ENCODE results near the gene RBFOX2.
"Not testable (repeated sequence)": the region's sequence is repeated elsewhere in the genome, so short reads cannot be mapped to it uniquely, and the experiment has no call there.

Gene RBFOX2

GRCh38 chr22:35818897-35819296, 209.7 kb downstream of the RBFOX2 start:
- no peak for DNase-seq (ENCODE audit: low read depth)

GRCh38 chr22:35812600-35812999, 216.0 kb downstream of the RBFOX2 start:
- DNase-seq (ENCODE audit: low read depth) = no peak

- DNase-seq (ENCODE audit: low read depth) = no peak
Observed at GRCh38 chr22:35811670-35812069, 217.0 kb downstream of the RBFOX2 start.

- DNase-seq (ENCODE audit: low read depth) = no peak
Observed at GRCh38 chr22:35809816-35810215, 218.8 kb downstream of the RBFOX2 start.

DNA sequence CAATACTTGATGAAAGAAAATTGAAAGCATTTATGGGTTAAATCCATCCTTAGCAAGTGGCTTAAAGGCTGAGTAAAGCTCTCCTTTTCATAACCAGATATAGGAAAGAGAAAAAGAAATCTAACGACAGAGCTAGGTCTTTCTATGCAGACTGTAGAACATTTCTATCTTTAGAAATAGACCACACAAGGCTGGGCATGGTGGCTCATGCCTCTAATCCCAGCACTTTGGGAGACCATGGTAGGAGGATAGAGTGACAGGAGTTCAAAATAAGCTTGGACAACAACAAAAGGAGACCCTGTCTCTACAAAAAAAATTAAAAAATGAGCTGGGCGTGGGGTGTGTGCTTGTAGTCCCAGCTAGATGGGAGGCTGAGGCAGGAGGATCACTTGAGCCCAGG, 220.2 kb downstream of the RBFOX2 start:
- no peak for DNase-seq (ENCODE audit: low read depth)

DNA sequence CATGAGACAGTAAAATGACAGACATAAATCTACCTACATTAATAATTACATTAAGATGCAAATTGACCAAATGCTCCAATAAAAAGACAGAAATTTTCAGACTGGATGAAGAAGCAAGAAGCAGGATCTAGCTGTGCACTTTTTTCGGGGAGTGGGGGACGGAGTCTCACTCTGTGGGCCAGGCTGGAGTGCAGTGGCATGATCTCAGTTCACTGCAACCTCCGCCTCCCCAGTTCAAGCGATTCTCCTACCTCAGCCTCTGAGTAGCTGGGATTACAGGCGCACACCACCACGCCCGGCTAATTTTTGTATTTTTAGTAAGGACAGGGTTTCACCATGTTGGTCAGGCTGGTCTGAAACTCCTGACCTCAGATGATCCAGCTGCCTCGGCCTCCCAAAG, 222.0 kb downstream of the RBFOX2 start:
- DNase-seq (ENCODE audit: low read depth) = not testable (repeated sequence)

GRCh38 chr22:35805466-35805865, 223.2 kb downstream of the RBFOX2 start:
- DNase-seq (ENCODE audit: low read depth) = no peak

- no peak for DNase-seq (ENCODE audit: low read depth)
Observed at GRCh38 chr22:35804421-35804820, 224.2 kb downstream of the RBFOX2 start.

GRCh38 chr22:35802885-35803284, 225.7 kb downstream of the RBFOX2 start:
- DNase-seq (ENCODE audit: low read depth) = no peak

GRCh38 chr22:35801301-35801700, 227.3 kb downstream of the RBFOX2 start:
- not testable (repeated sequence) for DNase-seq (ENCODE audit: low read depth)

GRCh38 chr22:35799150-35799549, 229.5 kb downstream of the RBFOX2 start:
- DNase-seq (ENCODE audit: low read depth) = no peak

DNA sequence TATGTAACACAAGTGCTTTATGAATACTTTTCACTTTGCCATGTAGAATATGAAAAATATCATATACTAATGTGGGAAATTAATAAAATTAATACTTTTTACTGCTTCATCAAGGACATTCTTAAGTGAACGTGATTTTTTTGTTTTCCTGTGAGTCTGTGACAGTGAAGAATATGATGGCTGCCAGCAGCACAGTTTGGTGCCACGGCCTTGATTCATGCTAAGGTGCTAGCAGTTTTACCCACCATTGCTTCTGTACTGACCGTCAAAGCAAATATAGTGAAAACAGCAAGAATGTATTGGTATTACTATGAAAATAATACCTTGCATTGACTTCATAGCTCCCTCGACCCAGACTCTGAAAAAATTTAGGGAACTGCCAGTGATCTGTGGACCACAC, 231.2 kb downstream of the RBFOX2 start:
- DNase-seq (ENCODE audit: low read depth) = no peak

DNA sequence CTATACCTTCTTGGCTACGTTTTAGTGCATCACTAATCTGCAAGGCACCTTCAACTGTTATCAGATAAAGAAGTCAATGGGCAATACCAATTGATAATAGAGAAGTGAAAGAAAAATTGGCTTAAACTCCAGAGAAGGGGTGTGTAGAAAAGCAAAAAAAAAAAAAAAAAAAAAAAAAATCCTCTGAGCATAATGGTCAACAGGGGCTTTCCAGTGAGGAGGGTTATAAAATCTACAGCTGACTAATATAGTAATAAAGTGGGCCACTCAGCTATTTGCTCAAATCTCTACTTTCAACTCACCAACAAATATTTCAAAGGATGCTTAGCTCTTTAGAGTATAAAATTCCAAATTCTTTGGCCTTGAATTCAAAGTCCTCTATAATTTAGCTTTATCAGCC, 233.1 kb downstream of the RBFOX2 start:
- DNase-seq (ENCODE audit: low read depth) = no peak

DNA sequence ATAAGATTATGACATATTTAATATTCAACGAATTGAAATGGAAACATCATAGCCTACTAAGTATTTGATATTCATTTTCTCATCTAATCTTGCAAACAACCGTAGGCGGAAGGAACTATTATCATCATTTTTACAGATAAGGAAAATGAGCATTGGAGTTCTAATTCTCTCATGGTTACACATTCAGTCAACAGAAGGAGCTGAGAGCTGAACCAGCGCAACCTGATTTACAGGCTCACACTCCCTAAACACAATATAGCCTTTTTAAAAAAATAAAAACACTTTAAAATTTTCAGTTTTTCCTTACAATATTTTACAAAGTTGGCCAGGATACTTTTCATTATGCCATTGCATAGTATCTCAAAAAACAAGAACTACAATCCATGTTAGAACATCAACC, 236.1 kb downstream of the RBFOX2 start:
- DNase-seq (ENCODE audit: low read depth) = no peak

DNA sequence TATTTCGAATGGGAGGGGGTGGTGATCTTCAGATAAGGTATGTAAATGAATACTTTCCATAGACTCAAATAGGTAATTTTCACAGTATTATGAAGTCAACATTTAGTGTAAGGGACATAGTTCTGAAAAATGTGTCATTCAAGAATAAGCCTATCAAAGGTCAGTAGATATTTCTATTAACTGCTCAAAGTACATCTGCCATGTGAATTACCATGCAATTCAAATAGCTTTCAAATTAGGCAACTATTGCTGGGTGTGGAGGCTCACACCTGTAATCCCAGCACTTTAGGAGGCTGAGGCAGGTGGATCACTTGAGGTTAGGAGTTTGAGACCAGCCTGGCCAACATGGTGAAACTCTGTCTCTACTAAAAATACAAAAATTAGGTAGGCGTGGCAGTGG, 236.8 kb downstream of the RBFOX2 start:
- DNase-seq (ENCODE audit: low read depth) = not testable (repeated sequence)

DNA sequence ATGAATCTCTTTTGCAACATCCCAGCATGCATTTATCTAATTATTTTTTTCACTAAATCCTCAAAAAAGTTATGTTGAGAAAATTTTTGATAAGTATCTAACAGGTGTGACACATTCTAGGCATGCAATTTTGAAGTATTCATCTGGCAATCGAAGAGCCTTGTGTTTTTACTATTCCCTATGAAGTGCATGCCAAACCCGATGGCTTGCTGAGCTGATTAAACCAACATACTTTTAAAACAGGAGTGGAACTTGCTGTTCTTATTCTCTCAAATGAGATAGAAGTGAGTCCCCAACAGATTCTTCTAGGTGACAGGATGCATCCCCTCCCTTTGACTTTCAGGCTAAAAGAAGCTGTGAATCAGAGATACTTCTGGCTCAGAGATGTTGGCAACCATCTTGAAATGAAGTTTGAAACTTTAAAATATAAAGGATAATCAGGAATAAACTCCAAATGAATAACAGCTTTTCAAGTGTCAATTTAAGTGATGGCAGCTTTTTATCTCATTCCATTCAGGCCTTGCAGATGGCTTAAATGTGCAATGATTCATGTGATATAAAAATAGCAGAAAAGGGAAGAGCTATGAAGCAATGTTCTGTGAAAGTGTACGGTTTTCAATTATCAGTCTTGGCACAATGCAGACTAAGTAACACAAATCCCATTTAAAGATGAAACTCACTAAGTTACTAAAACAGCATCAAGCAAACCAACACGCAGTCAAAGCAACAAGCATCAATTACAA, 243.3 kb downstream of the RBFOX2 start:
- DNase-seq (ENCODE audit: low read depth) = no peak

DNA sequence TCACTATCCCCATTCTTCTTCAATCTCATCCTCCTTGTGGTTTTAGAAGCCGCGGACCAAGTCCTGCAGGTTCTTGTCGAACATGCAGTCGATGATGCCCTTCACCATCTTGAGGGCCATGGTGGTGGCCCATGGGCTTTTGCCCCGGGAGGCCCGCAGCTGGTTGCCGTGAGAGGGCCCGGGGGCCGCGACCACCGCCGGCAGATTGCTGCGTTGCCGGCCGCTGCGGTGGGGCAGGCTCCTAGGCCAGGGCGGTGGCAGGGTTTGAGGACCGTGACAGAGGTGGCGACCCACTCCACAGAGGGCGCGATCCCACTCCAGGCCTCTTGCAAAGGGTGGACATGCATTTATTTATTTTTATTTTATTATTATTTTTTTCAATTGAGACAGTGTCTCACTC, 244.0 kb downstream of the RBFOX2 start:
- no peak for DNase-seq (ENCODE audit: low read depth)

DNA sequence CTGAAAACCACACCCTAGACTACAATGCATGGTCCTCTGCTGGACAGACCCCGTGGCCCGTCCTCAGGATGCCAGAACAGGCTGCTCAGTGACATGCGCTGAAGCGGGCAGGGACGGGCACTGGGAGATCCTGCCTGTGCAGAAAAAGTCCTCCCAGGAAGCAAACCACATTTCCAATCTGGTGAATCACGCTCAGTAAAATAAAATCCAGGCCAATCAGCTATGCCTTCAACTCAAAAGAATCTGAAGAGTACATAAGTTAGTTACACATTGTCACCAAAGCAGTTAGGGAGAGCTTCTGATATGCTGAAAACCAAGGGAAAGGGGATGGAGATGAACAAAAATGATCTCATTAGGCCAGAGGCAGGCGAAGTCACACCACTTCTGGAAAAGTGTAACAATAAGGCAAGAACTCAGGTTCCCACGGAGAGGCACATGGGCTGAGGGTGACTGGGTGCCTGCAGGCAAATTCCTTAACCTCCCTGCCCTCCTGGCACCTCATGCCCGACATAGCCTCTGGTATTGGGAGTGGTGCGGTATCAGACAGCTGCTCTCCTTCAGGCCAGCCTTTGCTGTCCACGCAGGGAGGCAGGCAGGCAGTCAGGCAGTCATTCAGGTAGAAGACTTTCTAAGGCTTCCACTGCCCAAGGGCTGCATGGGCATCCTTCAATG, 244.5 kb downstream of the RBFOX2 start:
- no peak for DNase-seq (ENCODE audit: low read depth)

- no peak for DNase-seq (ENCODE audit: low read depth)
Observed at GRCh38 chr22:35782504-35782903, 246.1 kb downstream of the RBFOX2 start.

GRCh38 chr22:35781898-35782297, 246.7 kb downstream of the RBFOX2 start:
- no peak for DNase-seq (ENCODE audit: low read depth)

GRCh38 chr22:35777335-35777975, 251.2 kb downstream of the RBFOX2 start:
- DNase-seq (ENCODE audit: low read depth) = no peak

DNA sequence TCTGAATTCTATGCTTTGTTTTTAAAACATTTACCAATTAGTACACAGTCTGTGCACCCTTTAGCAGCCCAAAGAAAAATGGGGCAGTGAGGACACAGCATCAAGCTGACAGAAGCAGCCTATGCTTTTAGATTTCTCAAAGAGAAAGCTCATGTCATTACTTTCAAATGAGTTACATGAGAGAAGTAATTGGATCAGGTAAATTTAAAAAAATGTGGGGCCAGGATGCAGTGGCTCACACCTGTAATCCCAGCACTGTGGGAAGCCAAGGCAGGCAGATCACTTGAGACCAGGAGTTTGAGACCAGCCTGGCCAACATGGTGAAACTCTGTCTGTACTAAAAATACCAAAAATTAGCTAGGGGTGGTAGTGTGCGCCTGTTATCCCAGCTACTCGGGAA, 253.3 kb downstream of the RBFOX2 start:
- no peak for DNase-seq (ENCODE audit: low read depth)

DNA sequence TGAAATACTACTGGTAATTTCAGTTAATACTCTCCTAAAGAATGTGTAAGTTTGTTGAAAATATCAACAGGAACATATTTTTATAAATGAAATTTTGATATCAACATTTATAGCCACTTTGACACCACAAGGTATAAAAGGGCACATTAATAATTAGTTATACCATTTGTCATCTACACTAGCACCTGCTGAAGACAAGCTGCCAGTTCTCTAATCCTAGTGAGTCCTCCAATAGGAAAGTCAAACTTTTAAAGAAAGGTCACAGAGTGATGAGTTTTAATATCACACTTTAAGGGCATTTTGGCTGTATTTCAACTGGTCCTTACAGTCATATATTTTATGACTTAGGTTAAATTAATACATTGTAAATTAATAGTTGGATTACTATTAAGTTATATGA, 258.6 kb downstream of the RBFOX2 start:
- DNase-seq (ENCODE audit: low read depth) = no peak
